GM19468 (cell line): ENCODE results near the gene MACROH2A1.

ENCODE experiments used
- ATAC-seq: cut with Tn5 transposase; IDR thresholded peaks from one replicate; pipeline ENCODE4 v1.9.1; 2021; ENCODE audit warnings: mild to moderate bottlenecking, moderate library complexity, moderate number of reproducible peaks; ENCODE audit not compliant: unreplicated experiment; ENCODE audit errors: extremely low read depth

The MACROH2A1 gene

GRCh38 chr5:135398160-135398854 is 724 bp downstream of the MACROH2A1 start:
- ATAC-seq: no peak

- no peak for ATAC-seq
Measured at GRCh38 chr5:135397084-135397483, 1.9 kb downstream of the MACROH2A1 start.

- no peak for ATAC-seq
Measured at GRCh38 chr5:135396459-135397055, 2.5 kb downstream of the MACROH2A1 start.

DNA sequence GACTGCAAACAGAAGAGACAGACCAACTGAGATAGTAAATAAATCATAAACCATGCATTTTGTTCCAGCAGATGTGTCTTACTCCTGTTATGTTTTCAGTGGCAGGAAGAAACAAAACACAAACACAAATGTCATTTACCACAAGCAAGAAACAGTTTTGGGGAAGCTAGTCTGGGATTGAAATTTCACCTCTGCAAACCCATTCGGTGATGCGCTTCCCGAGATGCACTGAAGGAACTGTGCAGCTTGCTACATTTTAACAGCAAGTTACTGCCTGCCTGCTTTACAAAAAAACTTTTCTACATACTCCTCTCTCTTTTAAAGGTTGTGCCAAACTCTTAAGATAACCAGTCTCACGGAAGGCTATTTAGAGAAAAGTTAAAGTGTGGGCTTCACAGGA is 3.2 kb downstream of the MACROH2A1 start:
- no peak for ATAC-seq

DNA sequence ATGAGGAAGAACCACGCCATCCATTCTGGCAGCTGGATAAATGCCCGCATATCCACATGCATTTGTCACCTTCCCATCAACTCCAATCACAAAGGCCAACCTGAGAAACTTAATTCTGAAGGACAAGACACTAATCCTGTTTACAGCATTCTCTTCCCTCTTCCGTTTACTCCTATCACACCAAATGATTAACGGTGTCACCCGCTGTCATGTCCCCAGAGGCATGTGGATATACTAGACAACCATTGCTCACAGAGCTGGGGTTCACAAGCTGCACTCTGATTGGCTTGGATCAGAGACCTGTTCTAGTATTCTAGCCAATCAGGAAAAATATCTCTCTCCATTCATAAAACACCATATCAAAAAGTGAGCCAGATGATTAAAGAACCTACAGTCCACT is 3.6 kb downstream of the MACROH2A1 start:
- ATAC-seq: no peak

- ATAC-seq: no peak
Measured at GRCh38 chr5:135394095-135394494, 4.9 kb downstream of the MACROH2A1 start.

DNA sequence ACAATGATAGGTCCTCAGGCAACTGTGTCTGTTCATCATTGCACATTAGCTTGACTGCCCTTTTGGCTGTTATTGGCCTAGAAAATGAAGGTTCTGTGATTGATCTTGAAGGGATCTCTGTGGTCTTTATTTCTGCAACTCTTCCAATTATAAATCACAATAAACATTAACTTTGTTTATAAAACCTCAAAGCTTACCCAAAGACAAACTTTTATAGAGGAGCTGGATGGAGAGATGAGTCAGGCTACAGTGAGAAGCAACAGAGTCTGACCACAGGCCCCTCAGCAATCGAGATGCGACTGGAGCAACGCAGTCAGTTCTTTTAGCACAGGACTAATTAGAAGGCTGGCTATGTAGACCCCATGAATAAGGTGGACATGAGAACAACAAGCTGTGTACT is 5.3 kb downstream of the MACROH2A1 start:
- ATAC-seq: no peak

GRCh38 chr5:135393229-135393628 is 5.8 kb downstream of the MACROH2A1 start:
- no peak for ATAC-seq

DNA sequence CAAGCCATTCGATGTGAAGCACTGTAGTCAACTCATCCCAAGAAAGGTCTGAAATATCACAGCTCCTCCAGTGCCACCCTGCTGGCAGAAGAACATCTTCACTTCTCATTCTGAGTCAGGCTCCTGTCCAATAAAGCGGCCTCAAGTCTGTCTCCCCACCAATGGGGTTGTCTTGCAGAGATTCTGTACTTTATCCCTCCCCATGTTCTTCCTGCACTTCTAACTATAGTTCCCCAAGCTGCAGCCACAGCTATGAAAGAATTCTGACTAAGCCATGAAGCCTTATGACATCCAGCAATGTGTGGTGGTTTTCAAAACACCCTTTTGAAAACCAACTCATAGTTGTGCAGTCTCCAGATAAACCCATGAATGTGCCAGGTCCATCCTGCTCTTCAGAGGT is 6.8 kb downstream of the MACROH2A1 start:
- ATAC-seq: no peak

DNA sequence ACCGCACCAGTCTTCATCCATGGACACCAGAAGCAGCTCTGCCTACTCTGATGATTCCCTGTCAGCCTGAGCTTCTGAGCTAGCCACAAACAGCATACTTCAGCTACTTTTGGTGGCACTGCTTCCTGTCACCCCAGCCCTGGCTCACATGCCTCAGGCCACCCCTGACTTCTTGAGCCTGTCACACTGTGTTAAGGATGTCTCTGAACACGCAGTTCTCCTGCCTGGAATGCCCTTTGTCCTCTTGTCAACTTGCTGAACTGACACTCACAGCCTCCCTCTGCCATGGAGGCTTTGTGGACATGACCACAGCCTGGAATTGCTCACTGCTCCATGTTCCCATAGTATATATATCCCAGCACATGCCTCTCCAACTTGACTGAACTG is 7.2 kb downstream of the MACROH2A1 start:
- no peak for ATAC-seq

DNA sequence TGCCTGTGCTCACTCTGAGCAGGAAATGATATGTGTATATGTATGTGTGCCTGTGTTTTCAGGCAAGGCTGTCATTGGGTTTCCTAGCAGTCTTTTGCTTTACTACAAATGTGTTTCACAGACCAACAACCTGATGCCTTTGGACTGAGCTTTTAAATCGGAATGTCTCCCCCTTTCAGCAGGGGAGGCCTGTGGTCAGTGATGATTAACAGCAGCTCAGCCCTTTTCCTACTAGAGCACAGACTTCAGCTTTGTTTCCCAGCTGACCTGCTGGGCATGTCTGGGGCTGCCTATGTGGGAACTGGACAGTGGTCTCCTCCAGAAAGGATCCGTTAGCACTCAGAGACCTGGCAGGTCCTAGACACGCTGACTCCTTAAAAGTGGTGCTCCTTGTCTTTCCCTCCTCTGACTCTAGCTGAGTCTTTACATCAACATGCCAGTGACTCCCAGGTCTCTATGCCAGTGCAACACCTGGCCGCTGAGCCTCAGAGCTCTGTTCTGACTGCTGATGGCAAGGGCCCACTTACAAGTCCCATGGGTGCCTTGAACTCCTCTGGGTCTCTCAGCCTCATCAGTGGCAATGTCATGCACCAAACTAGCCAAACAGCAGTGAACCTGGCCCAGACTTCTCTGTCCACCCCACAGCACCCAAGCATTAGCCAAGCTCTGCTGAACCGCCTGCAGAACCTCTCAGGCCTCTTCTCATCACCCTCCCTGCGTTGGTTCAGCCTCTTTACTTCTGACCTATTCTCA is 7.7 kb downstream of the MACROH2A1 start:
- no peak for ATAC-seq

- no peak for ATAC-seq
Measured at GRCh38 chr5:135388860-135389435, 10.1 kb downstream of the MACROH2A1 start.

DNA sequence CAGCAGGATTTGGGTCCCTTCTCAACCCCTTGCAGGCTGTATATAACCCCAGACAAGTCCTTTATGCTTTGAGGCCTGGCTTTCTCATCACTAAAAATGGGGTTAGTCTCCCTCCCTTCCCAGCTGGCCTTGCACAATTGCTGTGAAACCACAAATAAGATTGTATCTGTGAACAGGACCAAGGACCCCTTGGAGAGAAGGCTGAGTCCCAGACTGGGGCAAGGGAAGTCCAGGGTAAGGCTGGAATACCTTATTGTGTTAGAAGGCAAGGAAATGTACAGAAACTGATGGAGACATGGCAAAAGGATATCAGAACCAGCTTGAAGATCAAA is 11.4 kb downstream of the MACROH2A1 start:
- no peak for ATAC-seq

DNA sequence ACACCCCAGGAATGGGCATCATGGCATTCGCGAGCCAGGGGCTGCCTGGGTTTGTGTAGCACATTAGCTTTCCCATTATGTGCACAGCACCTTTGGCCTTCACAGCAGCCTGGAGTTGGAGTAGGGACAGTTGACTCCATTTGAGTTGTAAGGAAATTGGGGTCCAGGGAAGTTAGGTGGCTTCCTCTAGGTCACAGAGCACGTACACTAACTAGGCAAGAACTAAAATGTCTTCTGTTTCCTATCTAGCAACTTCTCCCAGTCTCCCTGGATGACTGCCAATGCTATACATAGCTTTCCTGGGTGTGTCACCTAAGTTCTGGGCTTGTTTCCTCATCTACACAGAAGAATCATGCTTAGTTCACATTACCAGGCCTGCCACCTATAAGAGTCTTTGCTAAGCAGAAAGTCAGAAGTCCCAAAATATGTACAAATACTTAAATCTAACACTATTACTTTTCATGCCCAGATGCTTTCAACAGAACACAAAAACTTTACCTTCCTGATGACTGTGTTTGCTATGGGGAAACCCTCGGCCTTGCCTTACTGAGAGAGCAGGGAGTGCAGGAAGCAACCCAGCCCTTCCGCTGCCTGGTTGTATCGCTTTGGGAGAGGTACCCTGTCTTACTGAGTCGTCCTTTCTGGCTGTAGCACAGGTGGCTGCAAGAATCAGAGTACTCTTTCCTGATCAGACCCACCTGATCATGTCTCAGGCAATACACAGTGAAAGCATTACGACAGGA is 12.0 kb downstream of the MACROH2A1 start:
- no peak for ATAC-seq

- no peak for ATAC-seq
Measured at GRCh38 chr5:135386096-135386495, 12.9 kb downstream of the MACROH2A1 start.

DNA sequence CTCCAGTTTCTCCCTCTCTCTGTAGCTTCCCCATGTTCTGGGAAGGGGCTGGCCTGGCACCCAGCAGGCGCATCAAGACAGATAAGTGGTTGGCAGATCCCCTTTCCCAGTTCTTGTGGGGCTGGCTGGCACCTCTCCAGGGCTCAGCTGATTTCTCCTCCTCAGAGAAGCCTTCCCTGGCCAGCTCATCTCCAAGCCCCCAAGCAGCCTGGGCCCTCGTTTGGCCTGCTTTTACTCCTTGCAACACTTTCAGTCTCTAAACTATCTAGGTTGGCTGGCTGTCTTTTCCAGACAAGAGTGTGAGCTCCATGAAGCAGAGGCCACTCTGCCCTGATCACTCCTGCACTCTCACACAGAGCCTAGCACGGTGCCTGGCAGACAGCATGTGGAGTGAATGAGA is 13.5 kb downstream of the MACROH2A1 start:
- ATAC-seq: no peak

DNA sequence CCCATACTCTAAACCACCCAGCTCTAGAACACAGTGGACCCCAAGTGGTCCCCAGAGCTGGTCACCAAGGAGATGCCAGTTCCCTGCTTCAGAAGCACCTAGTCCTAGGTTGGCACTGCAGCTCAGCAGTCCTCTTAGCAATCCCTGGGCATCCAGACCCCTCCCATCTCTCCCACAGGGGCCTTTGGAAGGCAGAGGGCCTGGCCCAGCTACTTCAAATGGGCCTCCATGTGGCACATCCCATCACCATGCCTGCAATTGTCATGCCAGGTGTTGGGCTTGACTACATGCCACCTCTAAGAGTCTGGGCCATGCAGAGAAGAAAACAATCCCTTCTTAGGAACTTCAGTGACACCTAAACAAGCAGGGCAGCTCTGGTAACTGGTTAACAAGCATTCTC is 14.1 kb downstream of the MACROH2A1 start:
- no peak for ATAC-seq

- ATAC-seq: no peak
Measured at GRCh38 chr5:135383803-135384495, 15.1 kb downstream of the MACROH2A1 start.

DNA sequence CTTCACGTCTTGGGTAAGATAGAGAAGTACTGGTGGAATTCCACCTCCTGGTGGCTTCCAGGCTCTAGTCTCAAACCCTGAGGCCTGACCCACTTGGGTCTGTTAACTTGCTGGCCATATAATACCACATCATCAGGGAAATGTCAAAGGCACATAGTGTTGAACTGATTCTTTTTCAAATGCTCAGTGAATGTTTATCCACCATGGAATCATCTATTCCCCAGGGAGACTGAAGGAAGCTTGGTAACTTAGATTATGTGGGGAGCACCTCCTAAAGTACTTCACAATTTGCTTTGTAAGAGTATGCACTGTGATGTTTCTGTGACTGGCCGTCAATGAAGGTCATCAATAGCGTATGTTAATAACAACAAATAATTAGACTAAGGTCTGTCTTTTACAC is 16.1 kb downstream of the MACROH2A1 start:
- ATAC-seq: no peak
